Adrenal gland (tissue), 5 donors: ENCODE measurements around the gene ADAMTS12.

Experiments used
- CTCF ChIP-seq, 6 experiments: fragments of 450-650 bp in 4 of 6; fragments of 200-600 bp in 2 of 6; sonication (generic) in 1 of 6; IDR thresholded peaks; 1 replicate in 5 of 6; 2 replicates in 1 of 6; pipeline versions ENCODE4 v1.5.1 to v1.8.0; 2016 to 2021; ENCODE audit warnings: antibody characterized with exemption in 6 of 6, mild to moderate bottlenecking in 2 of 6, moderate library complexity in 1 of 6
- POLR2A ChIP-seq, 2 donors: fragments of 450-650 bp; IDR thresholded peaks; one replicate each; pipeline ENCODE4 v1.6.1; 2017; ENCODE audit warnings: antibody characterized with exemption in 2 of 2, mild to moderate bottlenecking in 2 of 2, moderate library complexity in 1 of 2
- donor health status: DM: no; HTN: no; CAD: no.

DNA sequence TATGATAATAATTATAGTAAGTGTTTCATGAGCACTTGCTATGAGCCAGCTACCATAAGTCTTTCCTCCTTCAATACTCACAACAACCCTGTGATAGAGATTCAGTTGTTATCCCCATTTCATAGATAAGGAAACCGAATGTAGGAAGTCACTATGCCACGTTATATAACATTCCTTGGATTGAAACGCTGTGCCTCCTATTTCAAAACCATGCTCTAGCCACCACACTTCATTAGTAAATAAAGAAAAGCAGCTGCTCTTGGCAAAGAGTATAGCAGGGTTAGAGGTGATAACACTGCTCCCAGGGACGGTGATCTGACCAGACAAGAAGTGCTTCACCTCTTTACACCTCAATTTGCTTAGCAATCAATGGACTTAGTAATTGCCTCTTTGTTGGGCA, 5.5 kb downstream of the ADAMTS12 start:
- TF ChIP-seq CTCF (IDR thresholded peaks at IDR 0.05) (no peak), POLR2A (IDR thresholded peaks at IDR 0.05) (no peak)
